Stimulated activated CD4-positive, alpha-beta T cell treated with anti-CD3 and anti-CD28 coated beads, Interleukin-4, amount 100 ng/mL, for 24 hours (primary cell): Measurements from ENCODE around the gene RECK.
"Not testable (repeated sequence)": the region's sequence is repeated elsewhere in the genome, so short reads cannot be mapped to it uniquely, and the experiment has no call there.

ENCODE experiments used
- DNase-seq: peaks from one replicate; pipeline ENCODE4 v3.0.0-alpha.2; 2020

Gene RECK

GRCh38 chr9:36118706-36119105 lies 82.0 kb downstream of the RECK start:
- no peak for DNase-seq

- no peak for DNase-seq
Measured at GRCh38 chr9:36119476-36119875, 82.8 kb downstream of the RECK start.

GRCh38 chr9:36120705-36121104 lies 84.0 kb downstream of the RECK start:
- DNase-seq, result no peak

- DNase-seq, result no peak
Measured at GRCh38 chr9:36121971-36122370, 85.3 kb downstream of the RECK start.

- DNase-seq, result no peak
Measured at GRCh38 chr9:36123515-36123914, 86.8 kb downstream of the RECK start.

GRCh38 chr9:36125062-36125855 lies 88.5 kb downstream of the RECK start:
- no peak for DNase-seq

- DNase-seq, result no peak
Measured at GRCh38 chr9:36126016-36126730, 89.5 kb downstream of the RECK start.

GRCh38 chr9:36127652-36128244 lies 91.0 kb downstream of the RECK start:
- no peak for DNase-seq

GRCh38 chr9:36128349-36128748 lies 91.6 kb downstream of the RECK start:
- DNase-seq, result no peak

GRCh38 chr9:36129139-36129538 lies 92.4 kb downstream of the RECK start:
- no peak for DNase-seq

GRCh38 chr9:36131666-36132065 lies 95.0 kb downstream of the RECK start:
- not testable (repeated sequence) for DNase-seq

- no peak for DNase-seq
Measured at GRCh38 chr9:36132086-36132485, 95.4 kb downstream of the RECK start.

GRCh38 chr9:36134761-36135505 lies 98.2 kb downstream of the RECK start:
- no peak for DNase-seq

GRCh38 chr9:36135741-36136271 lies 99.1 kb downstream of the RECK start:
- no peak for DNase-seq

- peak; percentile 77 for DNase-seq
Measured at GRCh38 chr9:36136272-36136893, 99.7 kb downstream of the RECK start, which contains the start of gene GLIPR2. TSS of gene GLIPR2 (plus strand) at chr9:36136733. CDS start at chr9:36136779, 46 bp downstream.

GRCh38 chr9:36136894-36137391 lies 100.2 kb downstream of the RECK start:
- DNase-seq, result no peak

GRCh38 chr9:36137392-36138004 lies 100.8 kb downstream of the RECK start:
- DNase-seq, result no peak

- no peak for DNase-seq
Measured at GRCh38 chr9:36138496-36138895, 101.8 kb downstream of the RECK start.

GRCh38 chr9:36138901-36139300 lies 102.2 kb downstream of the RECK start:
- no peak for DNase-seq

GRCh38 chr9:36140086-36141084 lies 103.7 kb downstream of the RECK start:
- no peak for DNase-seq
